Activated CD8-positive, alpha-beta memory T cell treated with anti-CD3 and anti-CD28 coated beads, Interleukin-2, amount 50 U/mL, for 48 hours (primary cell): ENCODE measurements around the gene CAMK2N2.
"Not testable (repeated sequence)": the region's sequence is repeated elsewhere in the genome, so short reads cannot be mapped to it uniquely, and the experiment has no call there.

Experiments
- DNase-seq: peaks from one replicate; pipeline ENCODE4 v3.0.0-alpha.2; 2020

The CAMK2N2 gene

GRCh38 chr3:184272269-184272668, 10.9 kb upstream of the CAMK2N2 start:
- no peak for DNase-seq

- not testable (repeated sequence) for DNase-seq
Measured at GRCh38 chr3:184267249-184267648, 5.9 kb upstream of the CAMK2N2 start.

- no peak for DNase-seq
Measured at GRCh38 chr3:184262764-184263179, 1.4 kb upstream of the CAMK2N2 start.

GRCh38 chr3:184261854-184262763, 756 bp upstream of the CAMK2N2 start:
- no peak for DNase-seq

GRCh38 chr3:184260724-184261269, 556 bp downstream of the CAMK2N2 start:
- DNase-seq: no peak

GRCh38 chr3:184259878-184260723, 1.3 kb downstream of the CAMK2N2 start:
- DNase-seq: peak; percentile 71

- no peak for DNase-seq
Measured at GRCh38 chr3:184259396-184259877, 1.9 kb downstream of the CAMK2N2 start.

- DNase-seq: no peak
Measured at GRCh38 chr3:184258926-184259325, 2.4 kb downstream of the CAMK2N2 start.

GRCh38 chr3:184257083-184257915, 4.1 kb downstream of the CAMK2N2 start:
- DNase-seq: no peak

- no peak for DNase-seq
Measured at GRCh38 chr3:184255291-184256039, 5.9 kb downstream of the CAMK2N2 start.

GRCh38 chr3:184250167-184250828, 11.1 kb downstream of the CAMK2N2 start:
- DNase-seq: peak; percentile 92

GRCh38 chr3:184249412-184250166, 11.8 kb downstream of the CAMK2N2 start, which contains the start of gene EEF1AKMT4:
TSS of gene EEF1AKMT4 (plus strand) at chr3:184249672. CDS start at chr3:184249695, 23 bp downstream.
- peak; percentile 94 for DNase-seq

GRCh38 chr3:184248454-184249411, 12.6 kb downstream of the CAMK2N2 start, which contains the start of gene ALG3:
TSS of gene ALG3 (minus strand) at chr3:184248962. CDS start at chr3:184248940, 22 bp downstream.
- DNase-seq: peak; percentile 95

- DNase-seq: no peak
Measured at GRCh38 chr3:184242297-184242685, 19.1 kb downstream of the CAMK2N2 start.

- no peak for DNase-seq
Measured at GRCh38 chr3:184241447-184242296, 19.7 kb downstream of the CAMK2N2 start.

GRCh38 chr3:184241141-184241446, 20.3 kb downstream of the CAMK2N2 start:
- DNase-seq: no peak

- DNase-seq: no peak
Measured at GRCh38 chr3:184240384-184241140, 20.8 kb downstream of the CAMK2N2 start.
